A549 (cell line): Measurements from ENCODE around the gene MEGF10. TPM values are rescaled to one million over a fixed set of nuclear protein-coding genes. Genes with fewer than 3 reads are reported as not detected.

ENCODE experiments used
- ATAC-seq, 2 experiments: fragments of 200-7000 bp in 1 of 2; fragments of >200 bp in 1 of 2; cut with Nextera tagmentation in 1 of 2; cut with Tn5 transposase in 1 of 2; 3 replicates each; pipeline versions ENCODE4 v1.8.0 to v1.9.1; 2018 to 2020; ENCODE audit warnings: mild to moderate bottlenecking in 1 of 2, moderate library complexity in 1 of 2
- CTCF ChIA-PET: fragments of 300-600 bp; sonication (Branson Sonifier 250); formaldehyde crosslinking; extraction: SDS; loops from one replicate; lab custom pipeline; 2021; ENCODE audit warnings: antibody characterized with exemption, inconsistent platforms; lab: Yijun Ruan, JAX
- POLR2A ChIA-PET: fragments of 350-600 bp; formaldehyde crosslinking; extraction: SDS; loops from one replicate; lab custom pipeline; 2021; ENCODE audit warnings: antibody characterized with exemption, inconsistent platforms; lab: Yijun Ruan, JAX
- DNase-seq, 2 experiments: peaks; one replicate each; pipeline versions ENCODE4 v3.0.0 to v3.0.0-alpha.2; 2011 to 2016; ENCODE audit warnings: low read depth in 1 of 2, low spot score in 1 of 2
- FAIRE-seq: peaks from 2 replicates; lab custom pipeline; 2011; peaks lifted over from hg19 to GRCh38; lab: Jason Lieb, UNC
- H3K27ac ChIP-seq, 2 experiments: fragments of >200 bp; sonication (Bioruptor Twin); formaldehyde crosslinking; 3 replicates each; pipeline ENCODE4 v1.5.1; 2016 to 2017
- H3K4me1 ChIP-seq: fragments of >200 bp; sonication (Bioruptor Twin); formaldehyde crosslinking; 3 replicates; pipeline ENCODE4 v1.6.1; 2016
- H3K4me2 ChIP-seq: fragments of >200 bp; sonication (Bioruptor Twin); formaldehyde crosslinking; 3 replicates; pipeline ENCODE4 v1.6.1; 2016
- H3K4me3 ChIP-seq: fragments of >200 bp; sonication (Bioruptor Twin); formaldehyde crosslinking; 3 replicates; pipeline ENCODE4 v1.5.1; 2016
- H3K9me3 ChIP-seq: fragments of >200 bp; sonication (Bioruptor Twin); formaldehyde crosslinking; 3 replicates; pipeline ENCODE4 v1.6.1; 2016
- CBX2 ChIP-seq: fragments of 200-600 bp; sonication (generic); IDR thresholded peaks from 2 replicates; pipeline ENCODE4 v1.6.1; 2016; ENCODE audit warnings: low read depth, mild to moderate bottlenecking, borderline replicate concordance
- CHD4 ChIP-seq: fragments of 200-600 bp; sonication (generic); IDR thresholded peaks from 2 replicates; pipeline ENCODE4 v1.6.1; 2016; ENCODE audit warnings: antibody characterized with exemption, mild to moderate bottlenecking, borderline replicate concordance
- EHF ChIP-seq: fragments of 250-450 bp; sonication (Bioruptor Pico); IDR thresholded peaks from 2 replicates; pipeline ENCODE4 v1.5.0; 2020; ENCODE audit warnings: mild to moderate bottlenecking
- EHMT2 ChIP-seq: fragments of 200-600 bp; sonication (generic); IDR thresholded peaks from 2 replicates; pipeline ENCODE4 v1.6.1; 2016; ENCODE audit warnings: antibody characterized with exemption, low read depth, mild to moderate bottlenecking, moderate library complexity
- EP300 ChIP-seq, 2 experiments: fragments of >200 bp; sonication (Bioruptor Twin); formaldehyde crosslinking; IDR thresholded peaks; 2 replicates in 1 of 2; 3 replicates in 1 of 2; pipeline ENCODE4 v1.6.1; 2016 to 2017
- ESRRA ChIP-seq: fragments of 150-350 bp; IDR thresholded peaks from 2 replicates; pipeline ENCODE4 v1.6.1; 2014; ENCODE audit warnings: mild to moderate bottlenecking, low read length, borderline replicate concordance
- FOSL2 ChIP-seq, 2 experiments: fragments of 450-650 bp in 1 of 2; fragments of >200 bp in 1 of 2; sonication (Bioruptor Twin) in 1 of 2; formaldehyde crosslinking; IDR thresholded peaks; 2 replicates each; pipeline versions ENCODE4 v1.5.0 to v1.6.1; 2016 to 2020; ENCODE audit warnings: mild to moderate bottlenecking in 1 of 2, moderate library complexity in 1 of 2
- FOXS1 ChIP-seq: fragments of 250-450 bp; sonication (Bioruptor Pico); IDR thresholded peaks from 2 replicates; pipeline ENCODE4 v1.5.0; 2020; ENCODE audit warnings: mild to moderate bottlenecking, moderate library complexity
- HDAC2 ChIP-seq: fragments of 200-600 bp; sonication (generic); IDR thresholded peaks from 2 replicates; pipeline ENCODE4 v1.6.1; 2016
- HES2 ChIP-seq: fragments of >200 bp; sonication (Bioruptor Twin); formaldehyde crosslinking; IDR thresholded peaks from 2 replicates; pipeline ENCODE4 v1.6.1; 2016
- HOXA7 ChIP-seq: fragments of 250-450 bp; sonication (Bioruptor Pico); IDR thresholded peaks from 2 replicates; pipeline ENCODE4 v1.5.0; 2020; ENCODE audit warnings: mild to moderate bottlenecking, moderate library complexity
- HOXB13 ChIP-seq: fragments of 250-450 bp; sonication (Bioruptor Pico); IDR thresholded peaks from 2 replicates; pipeline ENCODE4 v1.5.0; 2020; ENCODE audit warnings: low read depth, mild to moderate bottlenecking, moderate library complexity
- HOXB5 ChIP-seq: fragments of 250-450 bp; sonication (Bioruptor Pico); IDR thresholded peaks from 2 replicates; pipeline ENCODE4 v1.5.0; 2020; ENCODE audit warnings: mild to moderate bottlenecking, moderate library complexity
- JUNB ChIP-seq: fragments of >200 bp; sonication (Bioruptor Twin); formaldehyde crosslinking; IDR thresholded peaks from 2 replicates; pipeline ENCODE4 v1.6.1; 2016
- KDM1A ChIP-seq: fragments of 200-600 bp; sonication (generic); IDR thresholded peaks from 2 replicates; pipeline ENCODE4 v1.6.1; 2016; ENCODE audit warnings: low read depth, mild to moderate bottlenecking
- MAFK ChIP-seq: fragments of 450-650 bp; IDR thresholded peaks from 2 replicates; pipeline ENCODE4 v1.6.1; 2014; ENCODE audit not compliant: partially characterized antibody
- MAZ ChIP-seq: fragments of 150-350 bp; IDR thresholded peaks from 2 replicates; pipeline ENCODE4 v1.6.1; 2014; ENCODE audit warnings: antibody characterized with exemption, low read depth, low read length, borderline replicate concordance
- NFE2L2 ChIP-seq: fragments of 150-350 bp; conservative IDR thresholded peaks from 2 replicates; pipeline ENCODE4 v1.6.1; 2014; ENCODE audit warnings: low read length
- NPAS2 ChIP-seq: fragments of 250-450 bp; sonication (Bioruptor Pico); IDR thresholded peaks from 2 replicates; pipeline ENCODE4 v1.8.0; 2022; ENCODE audit warnings: mild to moderate bottlenecking, moderate library complexity, borderline replicate concordance
- PHF8 ChIP-seq: fragments of 200-600 bp; sonication (generic); IDR thresholded peaks from 2 replicates; pipeline ENCODE4 v1.6.1; 2016; ENCODE audit warnings: low read depth, mild to moderate bottlenecking, antibody characterized with exemption, moderate library complexity, borderline replicate concordance
- POLR2AphosphoS2 ChIP-seq: conservative IDR thresholded peaks from 2 replicates; pipeline ENCODE4 v1.6.1; 2012; ENCODE audit warnings: low read length, improper control_type of control experiment, inconsistent platforms
- RAD21 ChIP-seq, 2 experiments: fragments of >200 bp in 1 of 2; sonication (Bioruptor Twin) in 1 of 2; formaldehyde crosslinking in 1 of 2; IDR thresholded peaks in 1 of 2; conservative IDR thresholded peaks in 1 of 2; 2 replicates in 1 of 2; 3 replicates in 1 of 2; pipeline ENCODE4 v1.6.1; 2012 to 2018; ENCODE audit warnings: inconsistent platforms in 1 of 2
- RCOR1 ChIP-seq: fragments of 150-350 bp; IDR thresholded peaks from 2 replicates; pipeline ENCODE4 v1.6.1; 2014; ENCODE audit warnings: antibody characterized with exemption, low read length, low read depth
- RFX5 ChIP-seq: fragments of 450-650 bp; IDR thresholded peaks from 2 replicates; pipeline ENCODE4 v1.7.1; 2014; ENCODE audit warnings: antibody characterized with exemption, mild to moderate bottlenecking, moderate library complexity
- SMC3 ChIP-seq: fragments of >200 bp; sonication (Bioruptor Twin); formaldehyde crosslinking; IDR thresholded peaks from 3 replicates; pipeline ENCODE4 v1.6.1; 2018; ENCODE audit warnings: inconsistent platforms
- TP53 ChIP-seq: fragments of 250-450 bp; sonication (Bioruptor Pico); IDR thresholded peaks from 2 replicates; pipeline ENCODE4 v1.5.0; 2021; ENCODE audit warnings: mild to moderate bottlenecking, moderate library complexity
- ZC3H11A ChIP-seq: fragments of 450-650 bp; IDR thresholded peaks from 2 replicates; pipeline ENCODE4 v1.6.1; 2014; ENCODE audit warnings: antibody characterized with exemption, mild to moderate bottlenecking
- ZNF302 ChIP-seq: fragments of 250-450 bp; sonication (Bioruptor Pico); IDR thresholded peaks from 2 replicates; pipeline ENCODE4 v1.9.0; 2021; ENCODE audit warnings: inconsistent platforms, mild to moderate bottlenecking, moderate library complexity
- WGBS: methylation state at CpG from one replicate; pipeline ENCODE4 v1.1.6; 2017; ENCODE audit errors: missing lambda C conversion rate; 5-methylcytosine and 5-hydroxymethylcytosine counted together
- polyA plus RNA-seq, 4 experiments: library from polyadenylated mRNA; depleted of rRNA in 3 of 4; stranded (reverse); fragments of >200 nt; fragmentation: RNase III in 1 of 4; extraction: RNeasy Plus Mini Kit Qiagen cat#74134 plus additional on column Dnase treatment in 1 of 4; gene quantifications; 2 replicates in 3 of 4; 3 replicates in 1 of 4; pipeline ENCODE4 v1.2.3, GENCODE V29; 2011 to 2017
- TF ChIP-seq, protein P1 (sequence below): IDR thresholded peaks from 2 replicates; pipeline ENCODE4 v1.6.1; 2012
- TF ChIP-seq, protein P2 (sequence below): fragments of 150-350 bp; IDR thresholded peaks from 2 replicates; pipeline ENCODE4 v1.6.1; 2014; ENCODE audit warnings: low read depth, mild to moderate bottlenecking, low read length

The MEGF10 gene
- polyA plus RNA-seq, 2 of the 4 experiments (the other 2 are of a cell fraction): 0.01 TPM; not detected in 1

- Histone ChIP-seq H3K4me2 (no peak overlapping the region), H3K9me3 (no peaks in the 10 kb centered on the region), H3K27ac (no peak overlapping the region), H3K4me3 (no peak overlapping the region), H3K4me1 (no peaks in the 10 kb centered on the region)
- WGBS: 19% methylated on average over 1 of the region's 1 CpG
- FAIRE-seq: no peak
- DNase-seq: no peak
- CTCF ChIA-PET: interaction anchor here (1.0 kb wide), 1 partner anchor 166 kb away, joined by 3 read pairs; no protein-coding TSS in a partner anchor
- TF ChIP-seq EP300 (IDR thresholded peaks at IDR 0.05) (no peak), ESRRA (no peak), HOXB5 (no peak), MAZ (no peak)
- POLR2A ChIA-PET: no interaction called here
- no peak for ATAC-seq
These were observed 36.6 kb downstream of the MEGF10 start for GRCh38 chr5:127326976-127327755.

DNA sequence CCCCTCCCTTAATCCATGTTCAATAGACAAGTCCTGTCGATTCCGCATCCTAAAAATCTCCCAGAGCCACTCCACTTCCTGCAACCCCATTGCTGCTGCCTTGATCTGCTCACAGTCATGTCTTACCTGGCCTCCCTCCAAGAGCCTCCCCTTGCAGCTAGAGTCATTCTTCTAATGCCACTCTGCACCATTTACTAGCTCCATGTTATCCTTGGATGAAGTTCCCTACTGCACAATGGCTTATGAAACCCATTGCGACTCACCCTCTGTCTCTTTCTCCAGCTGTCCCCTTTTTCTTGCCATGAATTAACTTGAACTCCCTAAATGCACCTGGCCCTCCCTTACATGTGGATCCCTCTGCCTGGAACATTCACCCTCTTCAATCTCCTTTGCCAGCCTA lies 39.5 kb downstream of the MEGF10 start:
- ATAC-seq (no peak), FAIRE-seq (no peak), DNase-seq (no peak)
- ChIA-PET CTCF (no interaction called here), POLR2A (no interaction called here)
- H3K4me1 ChIP-seq: no peaks in the 10 kb centered on the region
- no peak overlapping the region for H3K27ac ChIP-seq
- no peak overlapping the region for H3K4me3 ChIP-seq
- no peaks in the 10 kb centered on the region for H3K9me3 ChIP-seq
- WGBS: 44% methylated on average over 3 of the region's 3 CpGs
- no peak overlapping the region for H3K4me2 ChIP-seq
- no peak for TF ChIP-seq EHF (CRISPR knock-in tag)
- TF ChIP-seq ZNF302 (CRISPR knock-in tag): no peak
- TF ChIP-seq ZC3H11A: no peak
- no peak for TF ChIP-seq SMC3
- TF ChIP-seq, protein P1, sequence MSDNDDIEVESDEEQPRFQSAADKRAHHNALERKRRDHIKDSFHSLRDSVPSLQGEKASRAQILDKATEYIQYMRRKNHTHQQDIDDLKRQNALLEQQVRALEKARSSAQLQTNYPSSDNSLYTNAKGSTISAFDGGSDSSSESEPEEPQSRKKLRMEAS: no peak
- TF ChIP-seq HOXB13 (CRISPR knock-in tag): no peak
- TF ChIP-seq FOXS1 (CRISPR knock-in tag): no peak
- TF ChIP-seq KDM1A: no peak
- TF ChIP-seq FOSL2 (IDR thresholded peaks at IDR 0.05): no peak
- TF ChIP-seq FOSL2 (CRISPR knock-in tag; IDR thresholded peaks at IDR 0.05): no peak
- TF ChIP-seq EHMT2: no peak
- no peak for TF ChIP-seq RAD21 (conservative IDR thresholded peaks at IDR 0.05 in 1 of 2, IDR thresholded peaks at IDR 0.05 in 1 of 2)
- no peak for TF ChIP-seq HES2
- no peak for TF ChIP-seq CHD4
- TF ChIP-seq HOXA7: no peak
- TF ChIP-seq RFX5: no peak
- TF ChIP-seq CBX2: no peak
- TF ChIP-seq, all 56 proteins: peak for 0

- DNase-seq: no peak
- no peaks in the 10 kb centered on the region for H3K9me3 ChIP-seq
- ChIA-PET POLR2A (no interaction called here), CTCF (no interaction called here)
- no peak for ATAC-seq
- TF ChIP-seq, protein P2, sequence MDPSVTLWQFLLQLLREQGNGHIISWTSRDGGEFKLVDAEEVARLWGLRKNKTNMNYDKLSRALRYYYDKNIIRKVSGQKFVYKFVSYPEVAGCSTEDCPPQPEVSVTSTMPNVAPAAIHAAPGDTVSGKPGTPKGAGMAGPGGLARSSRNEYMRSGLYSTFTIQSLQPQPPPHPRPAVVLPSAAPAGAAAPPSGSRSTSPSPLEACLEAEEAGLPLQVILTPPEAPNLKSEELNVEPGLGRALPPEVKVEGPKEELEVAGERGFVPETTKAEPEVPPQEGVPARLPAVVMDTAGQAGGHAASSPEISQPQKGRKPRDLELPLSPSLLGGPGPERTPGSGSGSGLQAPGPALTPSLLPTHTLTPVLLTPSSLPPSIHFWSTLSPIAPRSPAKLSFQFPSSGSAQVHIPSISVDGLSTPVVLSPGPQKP: no peak
- TF ChIP-seq PHF8 (no peak), EHF (CRISPR knock-in tag) (no peak), NPAS2 (CRISPR knock-in tag) (no peak), HDAC2 (no peak), SMC3 (no peak), HOXB5 (no peak), FOSL2 (IDR thresholded peaks at IDR 0.05) (no peak), FOSL2 (CRISPR knock-in tag; IDR thresholded peaks at IDR 0.05) (no peak), JUNB (no peak), ESRRA (no peak), MAFK (no peak), POLR2AphosphoS2 (no peak), TP53 (CRISPR knock-in tag) (no peak), MAZ (no peak), EP300 (IDR thresholded peaks at IDR 0.05) (no peak), RCOR1 (no peak), ZC3H11A (no peak), NFE2L2 (no peak)
- H3K27ac ChIP-seq: no peak overlapping the region
- H3K4me1 ChIP-seq: no peaks in the 10 kb centered on the region
- no peak overlapping the region for H3K4me2 ChIP-seq
- no peak for FAIRE-seq
- no peak overlapping the region for H3K4me3 ChIP-seq
- WGBS: 3% methylated on average over 3 of the region's 3 CpGs
These were observed 41.5 kb downstream of the MEGF10 start for GRCh38 chr5:127331890-127332649.
